ENCODE results near the gene LCOR.

GRCh38 chr10:96958071-96958470, 126.0 kb downstream of the LCOR start:
- TF ChIP-seq GATA3 (IDR thresholded peaks at IDR 0.05; ENCODE audit: low read depth, low read length) (no peak), GATA2 (IDR thresholded peaks at IDR 0.05; ENCODE audit: low read depth, low read length) (no peak)

Measured in SH-SY5Y (cell line).